T-helper 1 cell treated with Interleukin-12 subunit alpha and Interleukin-12 subunit beta and Interleukin-4 antibody, amounts not matched to agents 30 ng/mL and 1 ng/mL, for 36 hours (primary cell): Measurements from ENCODE around the gene DEFB131A. TPM values are rescaled to one million over a fixed set of nuclear protein-coding genes. Genes with fewer than 3 reads are reported as not detected.
"Not testable (repeated sequence)": the region's sequence is repeated elsewhere in the genome, so short reads cannot be mapped to it uniquely, and the experiment has no call there.

Experiments used
- intact Hi-C: fragments of 100-400 bp; cut with micrococcal nuclease; formaldehyde crosslinking; loops from one replicate; pipeline ENCODE4 v1.15.1; 2024
- total RNA-seq: library from RNA; stranded (reverse); gene quantifications from 2 replicates; pipeline ENCODE4 v1.2.3, GENCODE V29; 2022

Gene DEFB131A
- total RNA-seq, 1 donor from 2014 or later, result not detected

DNA sequence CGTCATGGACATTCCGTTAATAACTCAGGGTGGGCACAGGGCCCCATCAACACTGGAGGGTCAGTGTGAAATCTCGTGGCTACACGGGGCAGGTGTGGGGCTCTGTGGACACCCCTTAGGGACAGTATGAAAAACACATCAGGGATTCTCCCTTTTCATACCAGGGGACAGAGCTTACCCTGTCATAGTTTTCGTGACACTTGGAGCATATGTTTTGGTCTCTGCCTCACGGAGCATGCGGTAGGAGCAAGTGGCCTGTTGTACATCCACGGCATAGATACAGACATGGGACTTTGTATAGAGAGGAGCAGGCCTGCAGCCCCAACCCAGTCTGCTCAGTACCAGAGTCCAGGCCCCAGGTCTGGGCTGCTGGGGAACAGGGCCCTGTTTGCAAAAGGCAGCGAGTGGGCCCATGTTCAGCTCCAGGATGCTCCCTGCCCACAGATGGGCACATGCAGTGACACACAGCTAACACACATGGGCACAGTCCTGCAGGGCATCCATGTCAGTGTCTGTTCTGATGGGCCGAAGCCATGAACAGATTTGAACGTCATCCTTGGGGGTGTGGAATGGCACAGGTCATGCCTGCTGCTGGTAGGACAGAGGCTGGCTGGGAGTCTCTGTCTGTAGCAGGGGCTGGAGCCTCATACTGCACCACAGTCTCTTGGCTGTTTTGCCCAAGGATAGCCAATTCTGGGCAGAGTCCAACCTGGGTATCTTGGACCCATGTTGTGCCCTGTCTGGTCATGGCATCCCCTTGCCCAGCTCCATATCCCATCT lies 50.2 kb downstream of the DEFB131A start:
- intact Hi-C loops, result loop anchor here (1.0 kb wide), 1 partner anchor 165 kb away; no protein-coding TSS in a partner anchor

DNA sequence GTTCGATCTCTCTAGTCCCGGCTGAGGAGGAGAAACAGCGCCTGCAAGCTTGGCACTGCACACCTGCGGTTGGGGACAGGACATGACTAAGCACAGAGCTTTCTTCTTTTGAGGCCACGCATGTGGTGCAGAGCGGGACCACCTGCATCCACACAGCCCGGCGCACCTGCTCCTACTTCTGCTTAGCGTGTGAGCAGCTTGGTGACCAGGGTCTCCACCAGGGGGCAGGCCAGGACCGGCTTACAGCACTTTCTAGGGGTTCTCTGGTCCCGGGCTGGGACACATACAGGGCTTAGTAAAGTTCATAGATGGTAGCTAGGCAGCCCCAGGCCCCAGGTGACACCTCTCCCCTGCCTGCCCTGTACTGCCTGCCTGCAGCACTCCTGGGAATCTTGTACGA lies 51.2 kb downstream of the DEFB131A start:
- intact Hi-C loops, result loop anchor here (1.0 kb wide), 1 partner anchor 164 kb away; no protein-coding TSS in a partner anchor

DNA sequence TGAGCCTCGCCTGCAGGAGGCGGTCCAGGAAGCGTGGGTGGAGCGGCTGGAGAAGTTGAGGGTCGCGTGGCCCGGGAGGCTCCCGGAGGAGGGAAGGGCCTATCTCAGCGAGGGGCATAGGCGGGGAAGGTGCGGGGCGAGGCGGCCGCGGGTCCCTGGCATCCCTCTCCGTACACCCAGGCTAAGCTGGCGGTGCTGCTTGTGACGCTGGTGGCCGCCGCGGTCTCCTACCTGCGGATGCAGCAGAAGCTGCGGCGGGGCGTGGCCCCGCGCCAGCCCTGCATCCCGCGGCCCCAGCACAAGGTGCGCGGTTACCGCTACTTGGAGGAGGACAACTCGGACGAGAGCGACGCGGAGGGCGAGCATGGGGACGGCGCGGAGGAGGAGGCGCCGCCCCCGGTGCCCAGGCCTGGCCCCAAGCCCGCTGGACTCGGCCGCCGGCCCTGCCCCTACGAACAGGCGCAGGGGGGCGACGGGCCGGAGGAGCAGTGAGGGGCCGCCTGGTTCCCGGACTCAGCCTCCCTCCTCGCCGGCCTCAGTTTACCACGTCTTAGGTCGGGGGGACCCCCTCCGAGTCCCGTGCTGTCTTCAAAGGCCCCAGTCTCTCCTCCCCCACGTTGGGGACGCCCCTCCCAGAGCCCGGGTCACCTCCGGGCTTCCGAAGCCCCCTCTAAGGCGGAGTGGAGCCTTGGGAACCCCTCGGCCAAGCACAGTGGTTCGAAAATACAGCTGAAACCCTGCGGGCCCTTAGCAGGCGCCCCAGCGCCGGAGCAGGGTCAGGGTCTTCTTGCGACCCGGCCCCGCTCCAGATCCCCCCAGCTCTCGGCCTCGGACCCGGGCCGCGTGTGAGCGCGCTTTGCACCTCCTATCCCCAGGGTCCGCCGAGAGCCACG lies 53.6 kb downstream of the DEFB131A start:
- intact Hi-C loops, result not testable (repeated sequence)

DNA sequence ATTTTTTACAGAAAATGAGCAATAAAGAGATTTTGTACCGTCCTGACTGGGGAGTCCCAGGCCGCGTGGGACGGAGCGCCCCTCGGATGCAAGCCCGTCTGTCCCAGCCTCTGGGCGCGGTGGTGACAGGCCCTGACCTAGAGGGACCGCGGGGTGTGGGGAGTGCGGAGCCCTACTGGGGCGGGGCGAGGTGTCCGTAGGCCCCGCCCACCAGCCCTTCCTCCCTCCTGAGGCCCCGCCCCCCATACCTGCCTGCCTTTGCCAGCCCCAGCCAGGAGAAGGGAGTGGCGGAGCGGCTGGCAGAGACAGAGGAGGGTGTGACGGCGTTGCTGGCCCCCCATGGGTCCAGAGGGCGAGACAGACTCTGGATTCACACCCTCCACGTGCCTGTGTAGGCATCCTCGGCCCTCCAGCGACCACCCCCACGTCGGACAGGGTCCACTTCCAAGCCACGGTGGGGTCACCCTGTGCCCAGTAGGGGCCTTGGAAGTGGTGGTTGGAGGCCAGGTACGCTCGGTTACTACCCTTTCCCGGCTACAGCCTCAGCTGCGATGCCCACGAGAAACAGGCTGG lies 54.3 kb downstream of the DEFB131A start:
- intact Hi-C loops, result not testable (repeated sequence)

DNA sequence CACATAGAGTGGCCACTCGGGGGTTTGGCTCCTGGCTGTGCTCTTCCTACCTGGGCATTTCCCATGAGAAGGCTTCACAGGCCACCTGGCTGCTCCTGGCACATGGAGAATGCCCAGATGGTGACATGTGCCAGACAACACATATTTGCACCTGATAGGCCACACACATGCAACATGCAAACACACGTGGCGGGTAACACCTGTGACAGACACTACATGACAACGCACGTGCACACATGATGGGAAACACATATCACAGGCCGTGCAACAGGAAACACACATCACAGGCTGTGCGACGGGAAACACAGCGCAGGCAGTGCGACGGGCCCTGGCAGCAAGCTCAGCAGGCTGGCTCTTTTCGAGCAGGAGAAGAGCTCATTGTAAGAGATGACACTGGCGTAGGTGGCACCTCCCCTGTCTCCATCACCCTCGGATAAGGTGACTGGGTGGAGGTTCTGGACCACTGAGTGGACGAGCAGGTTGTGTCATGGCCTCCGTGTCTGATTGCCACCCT lies 55.8 kb downstream of the DEFB131A start:
- intact Hi-C loops, result not testable (repeated sequence)

Other genes starting within 250 kb of the DEFB131A start
- not detected in 2 replicates for gene USP17L10, start 233.8 kb upstream of the DEFB131A start, total RNA-seq
- gene USP17L11, start 229.0 kb upstream of the DEFB131A start, total RNA-seq, result not detected in 2 replicates
- gene USP17L12, start 224.3 kb upstream of the DEFB131A start, total RNA-seq, result not detected in 2 replicates
- not detected in 2 replicates for gene USP17L13, start 219.5 kb upstream of the DEFB131A start, total RNA-seq
- gene USP17L15, start 210.0 kb upstream of the DEFB131A start, total RNA-seq, result not detected in 2 replicates
- gene USP17L17, start 200.5 kb upstream of the DEFB131A start, total RNA-seq, result not detected in 2 replicates
- gene USP17L18, start 195.8 kb upstream of the DEFB131A start, total RNA-seq, result not detected in 2 replicates
- not detected in 2 replicates for gene USP17L19, start 191.0 kb upstream of the DEFB131A start, total RNA-seq
- gene USP17L20, start 186.3 kb upstream of the DEFB131A start, total RNA-seq, result not detected in 2 replicates
- not detected in 2 replicates for gene USP17L21, start 181.5 kb upstream of the DEFB131A start, total RNA-seq
- not detected in 2 replicates for gene USP17L22, start 176.8 kb upstream of the DEFB131A start, total RNA-seq
- gene USP17L24, start 119.2 kb upstream of the DEFB131A start, total RNA-seq, result not detected in 2 replicates
- gene USP17L25, start 114.5 kb upstream of the DEFB131A start, total RNA-seq, result not detected in 2 replicates
- gene USP17L26, start 109.8 kb upstream of the DEFB131A start, total RNA-seq, result not detected in 2 replicates
- not detected in 2 replicates for gene USP17L5, start 105.0 kb upstream of the DEFB131A start, total RNA-seq
- not detected in 2 replicates for gene USP17L27, start 100.3 kb upstream of the DEFB131A start, total RNA-seq
- not detected in 2 replicates for gene USP17L28, start 95.5 kb upstream of the DEFB131A start, total RNA-seq
- not detected in 2 replicates for gene USP17L29, start 90.8 kb upstream of the DEFB131A start, total RNA-seq
- not detected in 2 replicates for gene USP17L30, start 81.3 kb upstream of the DEFB131A start, total RNA-seq